T-helper 2 cell treated with Interferon-gamma antibody and Interleukin-4, amounts not matched to agents 5 μg/mL and 100 μg/mL, for 36 hours (primary cell): ENCODE data around the gene FAAH2.
"Not testable (repeated sequence)": the region's sequence is repeated elsewhere in the genome, so short reads cannot be mapped to it uniquely, and the experiment has no call there.

ENCODE experiments used
- DNase-seq: peaks from one replicate; pipeline ENCODE4 v3.0.0; 2021; ENCODE audit warnings: low spot score
- H3K27ac Mint-ChIP-seq: one replicate; pipeline ENCODE4 v1.8.0; 2021; ENCODE audit warnings: mild to moderate bottlenecking, mixed read lengths
- H3K27me3 Mint-ChIP-seq: one replicate; pipeline ENCODE4 v1.8.0; 2021; ENCODE audit warnings: low read depth, mixed read lengths
- H3K36me3 Mint-ChIP-seq: one replicate; pipeline ENCODE4 v1.8.0; 2021; ENCODE audit warnings: low read depth, mixed read lengths
- H3K4me1 Mint-ChIP-seq: one replicate; pipeline ENCODE4 v1.8.0; 2021; ENCODE audit warnings: low read depth, mixed read lengths
- H3K4me3 Mint-ChIP-seq: one replicate; pipeline ENCODE4 v1.8.0; 2022; ENCODE audit warnings: mild to moderate bottlenecking, moderate library complexity, mixed read lengths
- H3K9me3 Mint-ChIP-seq: one replicate; pipeline ENCODE4 v1.8.0; 2021; ENCODE audit warnings: mixed read lengths

FAAH2 gene, protein sequence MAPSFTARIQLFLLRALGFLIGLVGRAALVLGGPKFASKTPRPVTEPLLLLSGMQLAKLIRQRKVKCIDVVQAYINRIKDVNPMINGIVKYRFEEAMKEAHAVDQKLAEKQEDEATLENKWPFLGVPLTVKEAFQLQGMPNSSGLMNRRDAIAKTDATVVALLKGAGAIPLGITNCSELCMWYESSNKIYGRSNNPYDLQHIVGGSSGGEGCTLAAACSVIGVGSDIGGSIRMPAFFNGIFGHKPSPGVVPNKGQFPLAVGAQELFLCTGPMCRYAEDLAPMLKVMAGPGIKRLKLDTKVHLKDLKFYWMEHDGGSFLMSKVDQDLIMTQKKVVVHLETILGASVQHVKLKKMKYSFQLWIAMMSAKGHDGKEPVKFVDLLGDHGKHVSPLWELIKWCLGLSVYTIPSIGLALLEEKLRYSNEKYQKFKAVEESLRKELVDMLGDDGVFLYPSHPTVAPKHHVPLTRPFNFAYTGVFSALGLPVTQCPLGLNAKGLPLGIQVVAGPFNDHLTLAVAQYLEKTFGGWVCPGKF

DNA sequence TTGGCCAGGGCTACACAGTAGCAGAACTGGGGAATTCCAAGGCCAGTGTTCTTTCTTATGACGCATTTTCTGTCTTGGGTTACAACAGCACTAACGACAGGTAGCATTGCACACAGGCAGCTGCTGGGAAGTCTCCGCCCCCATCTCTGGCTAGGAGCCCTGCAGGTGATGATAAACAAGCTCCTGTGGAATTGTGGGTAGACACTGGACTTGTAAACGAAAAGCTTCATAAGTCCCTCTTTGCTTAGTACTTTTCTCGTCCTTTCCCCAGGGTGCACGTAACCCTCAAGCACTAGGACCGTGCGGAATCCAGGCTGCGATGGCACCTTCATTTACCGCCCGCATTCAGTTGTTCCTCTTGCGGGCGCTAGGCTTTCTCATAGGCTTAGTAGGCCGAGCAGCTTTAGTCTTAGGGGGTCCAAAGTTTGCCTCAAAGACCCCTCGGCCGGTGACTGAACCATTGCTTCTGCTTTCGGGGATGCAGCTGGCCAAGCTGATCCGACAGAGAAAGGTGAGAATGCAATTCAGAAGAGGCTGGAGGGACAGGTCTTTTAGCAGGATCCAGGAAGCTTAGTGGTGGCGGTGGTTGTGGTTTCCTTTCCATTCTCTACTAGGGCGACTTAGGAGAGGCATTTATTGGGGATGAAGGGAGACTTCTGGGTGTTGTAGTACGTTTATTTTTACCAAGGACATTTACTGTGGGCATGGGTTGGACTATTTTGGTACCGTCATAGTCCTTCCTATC is at the start of gene FAAH2:
Gene FAAH2 (plus strand): TSS at position 200 of the 745 bp plus-strand sequence. CDS start 120 bp downstream, at position 320.
- peak; percentile 49 for DNase-seq

GRCh38 chrX:57241967-57242366 is 44.5 kb upstream of the FAAH2 start:
- H3K4me3 Mint-ChIP-seq, result no peak overlapping the region
- no peaks in the 10 kb centered on the region for H3K27me3 Mint-ChIP-seq

More for the DNA sequence above, at the start of gene FAAH2:
- no peaks in the 10 kb centered on the region for H3K9me3 Mint-ChIP-seq
- H3K4me1 Mint-ChIP-seq, result peaks cover 33% of the 10 kb centered on the region
- no peaks in the 10 kb centered on the region for H3K27me3 Mint-ChIP-seq
- H3K36me3 Mint-ChIP-seq, result no peaks in the 10 kb centered on the region
- H3K4me3 Mint-ChIP-seq, result peak within 1 kb of the TSS; percentile 86
- H3K27ac Mint-ChIP-seq, result peak within 1 kb of the TSS; percentile 74

DNA sequence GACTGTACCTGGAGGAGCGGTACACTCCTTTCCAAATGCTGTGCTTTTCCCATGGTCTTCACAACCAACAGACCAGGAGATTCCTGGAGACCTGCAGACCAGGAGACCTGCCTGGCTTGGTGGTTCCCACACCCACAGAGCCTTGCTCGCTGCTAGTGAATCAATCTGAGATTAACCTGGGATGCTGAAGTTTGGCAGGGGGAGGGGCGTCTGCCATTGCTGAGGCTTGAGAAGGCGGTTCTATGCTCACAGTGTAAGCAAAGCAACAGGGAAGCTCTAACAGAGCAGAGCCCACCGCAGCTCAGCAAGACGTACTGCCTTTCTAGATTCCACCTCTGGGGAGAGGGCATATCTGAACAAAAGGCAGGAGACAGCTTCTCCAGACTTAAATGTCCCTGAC is 34.5 kb upstream of the FAAH2 start:
- no peak for DNase-seq
- no peaks in the 10 kb centered on the region for H3K36me3 Mint-ChIP-seq
- no peak overlapping the region for H3K4me3 Mint-ChIP-seq
- H3K27me3 Mint-ChIP-seq, result no peaks in the 10 kb centered on the region
- H3K4me1 Mint-ChIP-seq, result no peaks in the 10 kb centered on the region
- no peak overlapping the region for H3K27ac Mint-ChIP-seq
- peaks cover 16% of the 10 kb centered on the region for H3K9me3 Mint-ChIP-seq

More at GRCh38 chrX:57241967-57242366, 44.5 kb upstream of the FAAH2 start:
- H3K27ac Mint-ChIP-seq, result no peak overlapping the region
- no peaks in the 10 kb centered on the region for H3K4me1 Mint-ChIP-seq
- peaks cover 6% of the 10 kb centered on the region for H3K9me3 Mint-ChIP-seq
- H3K36me3 Mint-ChIP-seq, result no peaks in the 10 kb centered on the region
- DNase-seq, result no peak

GRCh38 chrX:57265126-57265525 is 21.4 kb upstream of the FAAH2 start:
- no peak overlapping the region for H3K27ac Mint-ChIP-seq
- H3K9me3 Mint-ChIP-seq, result peaks cover 15% of the 10 kb centered on the region
- no peak overlapping the region for H3K4me3 Mint-ChIP-seq
- no peaks in the 10 kb centered on the region for H3K4me1 Mint-ChIP-seq
- DNase-seq, result no peak
- no peaks in the 10 kb centered on the region for H3K27me3 Mint-ChIP-seq
- no peaks in the 10 kb centered on the region for H3K36me3 Mint-ChIP-seq

- H3K4me3 Mint-ChIP-seq, result no peak overlapping the region
Measured at GRCh38 chrX:57266275-57266674, 20.2 kb upstream of the FAAH2 start.

DNA sequence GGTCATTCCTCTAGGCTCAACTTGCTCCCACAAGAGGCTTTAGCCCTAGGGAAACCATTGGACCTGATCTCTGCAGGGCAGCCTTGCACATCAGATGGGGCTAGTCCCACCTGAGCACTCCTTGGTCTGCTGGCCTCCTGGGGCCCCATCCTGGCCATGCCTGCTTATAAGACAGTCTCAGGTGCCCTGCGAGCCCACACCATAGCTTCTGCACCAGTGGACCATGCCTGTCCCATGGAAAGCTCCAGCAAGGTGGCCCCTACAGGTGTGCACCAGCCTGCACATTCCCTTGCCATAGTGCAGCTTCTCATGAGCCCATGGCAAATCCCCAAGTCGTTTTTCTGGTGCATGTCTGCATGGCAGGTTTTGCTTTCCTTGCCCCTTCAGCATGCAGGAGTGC is 19.6 kb upstream of the FAAH2 start:
- H3K27me3 Mint-ChIP-seq, result no peaks in the 10 kb centered on the region
- H3K27ac Mint-ChIP-seq, result no peak overlapping the region
- peaks cover 15% of the 10 kb centered on the region for H3K9me3 Mint-ChIP-seq
- H3K4me1 Mint-ChIP-seq, result no peaks in the 10 kb centered on the region
- no peak overlapping the region for H3K4me3 Mint-ChIP-seq
- DNase-seq, result no peak
- no peaks in the 10 kb centered on the region for H3K36me3 Mint-ChIP-seq

More at GRCh38 chrX:57266275-57266674, 20.2 kb upstream of the FAAH2 start:
- DNase-seq, result no peak
- Mint-ChIP-seq H3K27ac (no peak overlapping the region), H3K36me3 (no peaks in the 10 kb centered on the region), H3K9me3 (peaks cover 15% of the 10 kb centered on the region), H3K27me3 (no peaks in the 10 kb centered on the region), H3K4me1 (no peaks in the 10 kb centered on the region)

GRCh38 chrX:57267308-57267707 is 19.2 kb upstream of the FAAH2 start:
- DNase-seq, result no peak
- Mint-ChIP-seq H3K9me3 (peaks cover 15% of the 10 kb centered on the region), H3K36me3 (no peaks in the 10 kb centered on the region), H3K27ac (no peak overlapping the region), H3K4me3 (no peak overlapping the region), H3K27me3 (no peaks in the 10 kb centered on the region), H3K4me1 (no peaks in the 10 kb centered on the region)

GRCh38 chrX:57270980-57271379 is 15.5 kb upstream of the FAAH2 start:
- no peak overlapping the region for H3K27ac Mint-ChIP-seq
- no peak overlapping the region for H3K4me3 Mint-ChIP-seq
- peaks cover 15% of the 10 kb centered on the region for H3K9me3 Mint-ChIP-seq
- DNase-seq, result no peak
- no peaks in the 10 kb centered on the region for H3K4me1 Mint-ChIP-seq
- H3K27me3 Mint-ChIP-seq, result no peaks in the 10 kb centered on the region
- H3K36me3 Mint-ChIP-seq, result no peaks in the 10 kb centered on the region

DNA sequence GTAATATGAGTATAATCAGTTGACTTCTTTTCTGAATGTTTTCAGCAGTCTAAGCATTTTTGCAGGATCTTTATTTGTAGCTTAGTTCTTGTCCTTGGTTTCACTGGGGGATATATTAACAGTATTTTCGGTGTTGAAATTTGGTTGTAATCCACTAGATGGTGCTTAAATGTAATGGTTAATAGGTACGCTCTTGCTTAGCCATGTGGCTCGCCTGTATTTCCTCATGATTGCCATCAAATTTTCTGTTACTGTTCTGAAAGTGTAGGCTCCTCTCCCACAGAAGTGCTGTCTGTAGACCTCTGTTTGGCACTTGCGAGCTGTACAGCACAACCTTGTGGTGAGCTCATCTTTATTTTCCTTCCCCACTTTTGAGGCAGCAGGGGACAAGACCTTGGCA is 3.9 kb upstream of the FAAH2 start:
- peak overlapping the region; percentile 13 for H3K27ac Mint-ChIP-seq
- H3K4me3 Mint-ChIP-seq, result no peak overlapping the region
- H3K9me3 Mint-ChIP-seq, result no peaks in the 10 kb centered on the region
- H3K36me3 Mint-ChIP-seq, result no peaks in the 10 kb centered on the region
- DNase-seq, result no peak
- H3K4me1 Mint-ChIP-seq, result peaks cover 25% of the 10 kb centered on the region
- H3K27me3 Mint-ChIP-seq, result no peaks in the 10 kb centered on the region

GRCh38 chrX:57285001-57285400 is 1.5 kb upstream of the FAAH2 start:
- no peak overlapping the region for H3K27ac Mint-ChIP-seq
- peaks cover 30% of the 10 kb centered on the region for H3K4me1 Mint-ChIP-seq
- H3K27me3 Mint-ChIP-seq, result no peaks in the 10 kb centered on the region

DNA sequence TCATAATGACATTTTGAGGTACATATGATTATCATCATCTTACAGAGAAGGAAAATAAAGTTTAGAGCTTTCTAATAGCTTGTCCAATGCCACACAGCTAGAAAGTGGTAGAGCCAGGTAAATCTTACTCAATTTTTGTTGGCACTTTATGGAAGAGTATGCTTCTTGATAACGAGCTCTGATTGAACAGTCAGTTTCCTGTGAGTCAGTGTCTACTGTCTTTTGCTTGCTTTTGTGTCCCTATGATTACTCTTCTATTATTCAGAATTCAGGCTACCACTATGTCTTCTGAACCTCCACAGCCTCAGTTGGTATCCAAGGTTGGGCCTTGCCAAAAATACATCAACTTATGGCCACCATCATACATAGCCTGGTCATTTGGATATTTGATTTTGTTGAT is 2.6 kb downstream of the FAAH2 start:
- Mint-ChIP-seq H3K27ac (no peak overlapping the region), H3K9me3 (no peaks in the 10 kb centered on the region), H3K36me3 (peaks cover 6% of the 10 kb centered on the region), H3K4me1 (peaks cover 26% of the 10 kb centered on the region), H3K4me3 (peak overlapping the region; percentile 60), H3K27me3 (no peaks in the 10 kb centered on the region)
- no peak for DNase-seq

More at GRCh38 chrX:57285001-57285400, 1.5 kb upstream of the FAAH2 start:
- Mint-ChIP-seq H3K9me3 (no peaks in the 10 kb centered on the region), H3K36me3 (no peaks in the 10 kb centered on the region), H3K4me3 (no peak overlapping the region)
- DNase-seq, result no peak

DNA sequence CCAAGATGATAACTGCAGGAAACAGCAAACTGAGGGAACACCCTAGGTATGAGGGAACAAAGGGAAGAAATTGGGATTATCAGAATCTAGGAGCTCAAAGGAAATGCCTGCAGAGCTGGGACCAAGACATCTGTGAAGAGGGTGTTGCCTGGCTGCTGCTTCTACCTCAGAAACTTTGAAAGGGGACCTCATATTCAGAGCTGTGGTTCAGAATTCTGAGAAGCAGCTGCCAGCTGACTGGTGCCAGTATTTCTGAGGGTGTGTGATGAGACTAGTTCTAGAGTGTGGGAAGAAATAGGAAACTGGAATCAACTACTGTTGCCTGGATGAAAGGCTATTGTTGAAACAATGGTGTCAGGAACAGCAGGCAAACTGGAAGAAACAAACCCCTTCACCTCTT is 8.5 kb downstream of the FAAH2 start:
- Mint-ChIP-seq H3K4me1 (peaks cover 11% of the 10 kb centered on the region), H3K4me3 (no peak overlapping the region), H3K9me3 (peaks cover 4% of the 10 kb centered on the region), H3K27me3 (no peaks in the 10 kb centered on the region), H3K36me3 (peaks cover 16% of the 10 kb centered on the region), H3K27ac (peak overlapping the region; percentile 31)
- DNase-seq, result no peak

DNA sequence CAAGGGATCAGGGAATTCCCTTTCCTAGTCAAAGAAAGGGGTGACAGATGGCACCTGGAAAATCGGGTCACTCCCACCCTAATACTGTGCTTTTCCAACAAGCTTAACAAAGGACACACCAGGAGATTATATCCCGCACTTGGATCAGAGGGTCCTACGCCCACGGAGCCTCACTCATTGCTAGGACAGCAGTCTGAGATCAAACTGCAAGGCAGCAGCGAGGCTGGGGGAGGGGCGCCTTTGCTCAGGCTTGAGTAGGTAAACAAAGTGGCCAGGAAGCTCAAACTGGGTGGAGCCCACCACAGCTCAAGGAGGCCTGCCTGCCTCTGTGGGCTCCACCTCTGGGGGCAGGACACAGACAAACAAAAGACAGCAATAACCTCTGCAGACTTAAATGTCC is 9.2 kb downstream of the FAAH2 start:
- H3K27ac Mint-ChIP-seq, DNase-seq, H3K4me3 Mint-ChIP-seq, H3K9me3 Mint-ChIP-seq, H3K27me3 Mint-ChIP-seq: not testable (repeated sequence)
- peaks cover 16% of the 10 kb centered on the region for H3K36me3 Mint-ChIP-seq
- peaks cover 14% of the 10 kb centered on the region for H3K4me1 Mint-ChIP-seq

DNA sequence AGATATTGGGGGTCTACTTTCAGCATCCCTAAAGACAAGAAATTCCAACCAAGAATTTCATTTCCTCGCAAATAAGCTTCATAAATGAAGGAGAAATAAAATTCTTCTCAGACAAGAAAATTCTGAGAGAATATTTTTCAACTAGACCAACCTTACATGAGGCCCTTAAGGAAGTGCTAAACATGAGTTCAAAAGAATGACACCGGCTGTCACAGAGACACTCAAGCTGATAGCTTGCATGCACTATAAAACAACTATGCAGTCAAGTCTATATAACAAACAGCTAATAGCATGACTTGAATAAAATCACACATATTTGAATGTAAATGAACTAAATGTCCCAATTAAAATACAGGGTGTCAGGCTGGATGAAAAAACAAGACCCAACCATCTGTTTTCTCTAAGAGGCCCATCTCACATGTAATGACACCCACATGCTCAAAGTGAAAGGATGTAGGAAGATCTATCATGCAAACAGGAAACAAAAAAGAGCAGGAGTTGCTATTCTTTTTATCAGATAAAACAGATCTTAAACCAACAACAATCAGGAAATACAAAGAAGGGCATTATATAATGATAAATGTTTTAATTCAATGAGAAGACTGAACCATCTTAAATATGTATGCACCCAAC is 27.2 kb downstream of the FAAH2 start:
- peaks cover 39% of the 10 kb centered on the region for H3K9me3 Mint-ChIP-seq
- no peaks in the 10 kb centered on the region for H3K27me3 Mint-ChIP-seq
- DNase-seq, result no peak
- H3K36me3 Mint-ChIP-seq, result peaks cover 25% of the 10 kb centered on the region
- H3K4me3 Mint-ChIP-seq, result peak overlapping the region; percentile 3
- H3K4me1 Mint-ChIP-seq, result peaks cover 12% of the 10 kb centered on the region
- peak overlapping the region; percentile 63 for H3K27ac Mint-ChIP-seq
